H7 (cell line): ENCODE data around the gene RNF157. TPM values are rescaled to one million over a fixed set of nuclear protein-coding genes. Genes with fewer than 3 reads are reported as not detected.

Experiments used
- DNase-seq: peaks from one replicate; pipeline ENCODE4 v3.0.0; 2012
- H3K27me3 ChIP-seq: 2 replicates; pipeline ENCODE4 v1.6.0; 2011; ENCODE audit warnings: mild to moderate bottlenecking, low read length; ENCODE audit not compliant: control insufficient read depth, insufficient read depth
- H3K36me3 ChIP-seq: replicated peaks from 2 replicates; pipeline ENCODE4 v1.5.1; 2011; ENCODE audit warnings: low read length; ENCODE audit not compliant: control insufficient read depth, insufficient read depth
- H3K4me3 ChIP-seq: 2 replicates; pipeline ENCODE4 v1.5.1; 2011; ENCODE audit warnings: low read depth, mild to moderate bottlenecking, control low read depth, low read length, moderate library complexity; ENCODE audit not compliant: insufficient read depth
- total RNA-seq: library from RNA; depleted of rRNA; stranded (reverse); fragments of >200 nt; shearing (Covaris generic); gene quantifications from 2 replicates; pipeline ENCODE4 v1.2.3, GENCODE V29; 2014; rRNA removed

Gene RNF157
- total RNA-seq, result 4.2 and 5.6 TPM in 2 replicates

DNA sequence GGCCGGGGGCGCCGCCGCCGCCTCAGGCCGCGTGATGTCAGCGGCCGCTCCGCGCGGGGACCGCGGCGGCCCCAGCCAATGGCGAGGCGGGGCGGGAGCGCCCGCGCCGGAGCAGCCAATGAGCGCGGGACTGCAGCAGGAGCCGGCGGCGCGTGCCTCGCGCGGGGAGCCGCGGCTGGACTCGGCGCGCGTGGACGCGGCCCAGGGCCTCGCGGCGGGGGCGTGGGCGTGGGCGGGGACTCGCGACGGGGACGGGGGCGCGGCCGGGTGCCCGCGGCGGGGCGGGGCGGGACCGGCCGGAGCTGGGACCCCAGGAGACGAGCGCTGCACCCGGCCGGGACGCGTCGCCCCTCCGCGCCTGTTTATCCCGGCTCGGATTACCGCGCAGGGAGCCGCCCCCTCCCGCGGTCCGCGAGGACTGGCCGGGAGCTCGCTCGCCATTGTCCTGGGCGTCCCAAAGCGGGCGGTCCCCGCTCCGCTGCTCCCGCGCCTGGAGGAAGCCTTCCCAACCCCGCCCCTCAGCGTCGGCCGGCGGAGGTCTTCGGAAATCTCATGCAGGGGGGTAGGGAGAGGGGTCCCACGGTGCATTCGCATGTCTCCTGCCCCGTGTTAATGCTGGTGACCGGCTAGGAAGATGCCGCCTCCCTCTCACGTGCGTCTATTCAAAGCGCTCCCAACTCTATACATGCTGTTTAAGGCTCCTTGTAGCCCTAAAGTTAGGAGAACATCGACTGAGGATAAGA is at the start of gene RNF157:
Gene RNF157, minus strand, starts transcription at position 33 of the 743 bp plus-strand sequence. CDS start 253 bp downstream, outside the sequence.
- Histone ChIP-seq H3K36me3 (no peaks in the 10 kb centered on the region), H3K4me3 (peak within 1 kb of the TSS; percentile 46), H3K27me3 (peaks cover 42% of the 10 kb centered on the region)
- peak; percentile 93 for DNase-seq

DNA sequence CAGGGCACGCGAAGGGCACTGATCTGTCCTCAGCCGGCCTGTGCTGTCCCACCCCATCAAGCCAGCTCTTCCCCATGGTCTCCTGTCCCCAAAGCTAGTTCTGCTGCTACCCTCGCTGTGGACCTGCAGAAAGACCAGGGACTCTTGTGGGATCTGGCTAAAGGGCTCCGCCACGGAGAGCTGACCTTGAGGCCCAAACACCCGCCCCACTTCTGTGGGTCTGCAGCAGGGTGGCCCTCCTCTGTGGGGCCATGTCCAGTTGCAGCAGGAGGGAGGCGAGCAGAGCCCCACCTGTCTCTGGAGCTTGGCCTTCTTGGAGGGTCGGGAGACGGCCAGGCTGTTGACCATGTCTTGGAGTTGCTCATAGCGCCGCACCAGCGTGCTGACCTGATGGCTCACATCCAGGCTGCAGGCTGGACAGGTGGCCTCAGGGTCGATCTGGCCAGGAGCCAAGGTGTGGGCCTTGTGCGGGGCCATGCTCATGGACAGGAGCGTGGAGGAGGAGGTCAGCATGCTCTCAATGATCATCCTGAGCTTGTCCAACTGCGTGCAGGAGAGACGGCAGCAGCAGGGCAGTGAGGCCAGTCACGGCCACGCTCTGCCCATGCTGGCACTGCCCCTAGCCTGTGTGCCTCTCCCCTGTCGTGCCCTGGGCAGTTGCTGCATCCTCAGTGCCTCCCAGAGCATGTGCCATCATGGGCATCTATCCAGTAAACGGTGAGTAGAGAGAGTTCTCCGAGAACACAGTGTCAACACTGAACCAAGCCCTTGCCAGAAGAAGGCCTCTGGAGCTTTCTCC is 41.5 kb upstream of the RNF157 start:
- Histone ChIP-seq H3K27me3 (no peaks in the 10 kb centered on the region), H3K36me3 (no peaks in the 10 kb centered on the region), H3K4me3 (no peak overlapping the region)
- DNase-seq, result peak; percentile 35

DNA sequence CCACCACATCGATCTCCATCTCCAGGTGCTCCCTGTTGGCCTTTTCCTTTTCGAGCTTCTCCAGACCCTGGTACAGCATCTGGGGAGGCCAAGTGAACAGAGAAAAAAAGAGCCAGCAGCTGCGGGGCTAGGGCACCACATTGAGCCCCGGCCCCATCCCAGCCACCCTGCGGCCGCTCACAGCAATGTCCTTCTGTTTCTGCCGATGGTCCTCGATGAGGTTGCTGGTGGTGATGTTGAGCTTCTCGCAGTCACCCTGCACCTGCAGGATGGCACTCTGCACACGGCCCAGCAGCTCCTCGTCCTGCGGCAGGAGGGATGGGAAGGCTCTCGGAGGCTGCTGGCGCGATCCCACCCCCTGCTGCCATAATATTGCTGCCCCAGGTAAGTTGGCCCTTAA is 40.4 kb upstream of the RNF157 start:
- Histone ChIP-seq H3K27me3 (no peaks in the 10 kb centered on the region), H3K36me3 (no peaks in the 10 kb centered on the region), H3K4me3 (no peak overlapping the region)
- DNase-seq, result peak; percentile 54

DNA sequence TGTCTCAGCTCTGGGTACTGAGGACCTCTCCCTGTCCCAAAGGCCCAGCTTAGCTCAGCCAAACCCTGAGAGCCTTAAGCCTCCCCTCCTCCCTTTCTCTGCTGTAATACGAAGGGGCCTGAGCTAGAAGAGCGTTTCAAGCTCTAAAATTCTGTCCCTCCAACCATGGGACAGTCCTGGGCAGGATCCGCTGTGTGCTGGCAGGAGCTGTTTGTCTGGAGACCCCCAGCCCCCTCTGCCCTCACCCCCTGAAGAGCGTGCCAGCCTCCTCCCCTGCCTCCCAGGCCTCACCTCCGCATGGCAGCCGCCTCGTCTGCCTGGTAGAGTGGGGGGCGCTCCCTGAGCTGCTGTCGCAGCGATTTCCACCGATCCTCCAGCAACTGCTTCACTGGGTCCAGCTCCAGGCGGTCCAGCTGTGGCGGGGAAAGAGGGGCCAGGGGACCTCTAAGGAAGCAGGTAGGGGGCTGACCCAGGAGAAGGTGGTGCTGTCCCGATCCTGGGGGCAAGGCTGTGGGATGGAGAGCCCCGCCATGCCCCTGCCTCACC is 39.5 kb upstream of the RNF157 start:
- Histone ChIP-seq H3K36me3 (no peaks in the 10 kb centered on the region), H3K4me3 (no peak overlapping the region), H3K27me3 (no peaks in the 10 kb centered on the region)
- no peak for DNase-seq

DNA sequence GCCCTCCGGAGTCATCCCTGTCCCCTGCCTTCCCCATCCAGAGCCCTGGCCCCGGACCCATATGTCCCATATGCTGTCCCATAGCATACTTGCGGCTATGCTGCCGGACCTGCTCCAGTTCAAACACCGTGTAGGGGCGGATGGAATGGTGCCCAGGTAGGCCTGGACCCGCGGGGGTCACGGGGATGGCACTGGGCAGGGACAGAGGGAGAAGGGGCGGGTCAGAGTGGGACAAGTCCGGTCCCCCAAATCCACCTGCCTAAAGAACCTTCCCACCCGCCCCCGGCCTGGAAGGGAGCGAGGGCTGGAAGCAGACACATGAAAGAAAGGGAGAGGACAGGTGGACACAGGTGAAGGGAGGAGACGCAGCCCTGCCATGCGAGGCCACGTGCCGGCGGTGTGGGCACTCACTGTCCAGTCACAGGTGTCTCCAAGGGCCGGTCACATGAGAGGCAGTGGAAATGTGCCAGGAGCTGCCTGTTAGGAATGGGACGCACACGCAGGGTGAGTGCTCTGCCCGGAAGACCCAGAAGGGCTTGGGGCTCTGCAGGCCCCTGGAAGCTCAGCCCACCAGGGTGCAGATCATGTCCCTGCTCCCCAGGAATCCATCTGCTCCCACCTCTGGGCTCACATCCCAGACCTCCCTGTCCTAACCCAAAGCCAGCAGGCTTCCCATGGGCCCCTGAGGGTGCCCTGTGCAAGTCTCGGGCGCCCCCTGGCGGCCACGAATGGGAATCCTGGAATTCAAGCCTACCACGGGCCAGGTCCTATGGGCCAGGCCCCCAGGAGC is 38.9 kb upstream of the RNF157 start:
- H3K36me3 ChIP-seq, result no peaks in the 10 kb centered on the region
- peak; percentile 98 for DNase-seq
- no peaks in the 10 kb centered on the region for H3K27me3 ChIP-seq
- no peak overlapping the region for H3K4me3 ChIP-seq

DNA sequence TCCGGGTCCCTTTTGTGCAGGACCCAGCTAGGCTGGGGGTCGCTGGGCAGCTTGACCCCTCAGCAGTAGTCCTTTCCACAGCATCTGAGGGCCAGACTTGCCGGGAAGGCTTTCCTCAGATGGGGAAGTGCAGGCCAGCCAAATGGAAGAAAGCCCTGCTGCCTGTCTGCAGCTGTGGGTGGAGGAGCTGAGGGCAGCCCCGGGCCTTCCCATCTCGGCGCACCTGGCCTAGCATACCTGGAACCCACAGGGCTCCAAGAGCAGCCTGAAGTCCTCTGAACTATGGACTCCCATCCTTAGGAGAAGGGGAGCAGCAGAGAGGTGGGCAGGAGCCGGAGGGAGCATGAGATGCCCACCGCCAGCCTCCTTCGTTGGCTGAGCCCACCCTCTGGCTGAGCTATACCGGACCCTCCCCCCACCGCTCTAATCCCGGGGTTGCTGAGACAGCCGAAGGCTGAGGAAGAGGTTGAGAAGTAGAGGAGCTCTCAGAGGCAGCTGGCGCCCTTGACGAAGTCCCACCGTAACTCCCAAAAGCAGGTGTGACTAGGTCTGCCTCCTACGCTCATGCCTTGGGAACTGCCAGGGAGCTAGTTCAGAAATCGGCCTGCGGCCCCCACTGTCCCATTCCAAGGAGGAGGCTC is 38.1 kb upstream of the RNF157 start:
- Histone ChIP-seq H3K27me3 (no peaks in the 10 kb centered on the region), H3K36me3 (no peaks in the 10 kb centered on the region), H3K4me3 (no peak overlapping the region)
- peak; percentile 49 for DNase-seq

DNA sequence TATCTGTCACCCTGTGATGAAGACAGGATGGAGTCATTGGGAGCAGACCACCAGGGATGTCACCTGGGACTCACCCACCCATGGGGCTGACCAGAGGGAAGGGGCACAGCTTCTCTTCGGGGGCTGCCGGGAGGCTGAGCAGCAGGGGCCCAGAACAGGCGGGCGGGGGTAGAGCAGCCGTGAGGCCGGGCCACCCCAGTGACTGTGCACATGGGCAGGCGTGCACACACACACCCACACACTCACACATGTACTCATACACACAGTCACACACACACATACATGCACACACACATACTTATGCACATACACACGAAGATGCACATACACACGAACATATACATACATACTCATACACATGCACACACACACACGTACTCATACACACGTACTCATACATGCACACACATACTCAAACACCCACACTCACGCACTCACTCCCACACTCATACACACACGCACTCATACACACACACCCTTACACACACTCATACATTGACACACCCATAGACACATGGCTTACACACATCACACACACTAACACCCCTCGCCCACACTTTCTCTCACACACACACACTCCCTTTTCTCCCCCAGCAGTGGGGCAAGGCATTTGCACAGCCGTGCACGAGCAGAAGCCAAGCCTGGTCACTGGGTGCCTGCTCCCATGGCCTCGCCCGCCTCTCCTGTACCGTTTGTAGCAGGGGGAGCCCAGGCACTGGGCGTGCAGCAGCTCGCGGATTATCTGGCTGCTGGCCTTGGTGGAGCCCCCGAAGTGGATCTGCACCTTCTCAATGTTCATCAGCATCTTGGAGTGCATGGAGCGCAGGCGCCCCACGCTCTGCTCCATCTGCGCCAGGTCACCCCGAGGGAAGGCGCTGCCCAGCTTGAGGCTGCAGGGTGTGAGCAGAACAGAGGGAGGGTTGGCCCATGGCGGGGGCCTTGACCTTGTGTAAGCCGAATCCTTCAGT is 37.3 kb upstream of the RNF157 start:
- Histone ChIP-seq H3K36me3 (no peaks in the 10 kb centered on the region), H3K4me3 (no peak overlapping the region), H3K27me3 (no peaks in the 10 kb centered on the region)
- peak; percentile 37 for DNase-seq

DNA sequence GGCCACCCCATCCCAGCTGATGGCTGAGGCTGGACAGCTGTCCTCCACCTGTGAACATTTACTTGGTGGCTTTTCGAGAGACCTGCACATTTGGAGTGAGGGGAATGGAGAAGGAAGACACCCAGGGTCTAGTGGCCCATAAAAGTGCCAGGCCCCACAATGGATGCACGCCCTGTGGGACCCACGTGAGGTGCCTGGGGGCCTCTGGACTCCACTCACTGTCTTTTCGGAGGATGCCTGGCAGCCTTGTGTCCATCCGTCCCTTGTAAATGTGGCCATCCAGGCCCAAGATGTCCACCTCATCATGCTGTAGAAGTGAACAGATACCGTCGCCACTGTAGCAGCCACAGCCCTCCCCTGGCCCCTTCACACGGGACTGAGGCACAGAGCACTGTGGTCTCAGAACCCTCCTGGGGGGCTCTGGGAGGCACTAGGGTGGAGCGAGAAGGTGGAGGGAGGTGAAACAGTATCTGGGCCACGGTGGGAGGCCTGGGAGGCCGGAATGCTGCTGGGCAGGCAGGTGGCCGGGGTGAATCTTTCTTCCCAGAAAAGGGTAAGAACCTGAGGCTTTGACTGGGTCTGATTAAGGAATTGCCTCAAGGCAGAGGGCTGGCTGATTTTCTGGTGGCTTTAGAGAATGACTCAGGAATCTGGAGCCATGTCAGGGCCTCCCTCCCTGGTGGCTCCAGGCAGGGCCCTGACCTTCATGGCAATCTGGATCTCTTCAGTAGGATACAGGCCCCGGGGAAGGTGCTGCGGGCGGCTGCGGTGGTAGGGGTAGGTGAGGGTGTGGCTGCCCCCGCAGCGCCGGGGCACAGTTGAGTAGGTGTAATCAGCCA is 36.4 kb upstream of the RNF157 start:
- Histone ChIP-seq H3K36me3 (no peaks in the 10 kb centered on the region), H3K4me3 (no peak overlapping the region)
- peak; percentile 48 for DNase-seq

DNA sequence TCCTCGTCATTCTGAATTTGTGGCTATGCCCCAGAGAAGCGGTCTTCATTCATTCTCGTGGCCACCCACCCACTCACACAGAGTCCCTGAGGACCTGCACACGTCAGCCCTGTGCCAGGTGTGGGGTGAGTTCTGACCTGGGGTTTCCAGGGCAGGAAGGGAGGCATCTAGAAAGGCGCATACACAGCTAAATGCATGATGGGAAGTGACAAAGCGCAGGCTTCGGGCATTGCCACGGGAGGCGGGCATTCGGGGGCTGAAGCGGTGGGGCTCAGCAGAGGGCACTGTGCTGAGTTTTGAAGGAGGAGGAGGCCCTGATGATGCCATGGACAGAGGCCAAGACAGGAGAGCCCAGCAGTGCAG is 35.8 kb upstream of the RNF157 start:
- peak; percentile 37 for DNase-seq
- H3K27me3 ChIP-seq, result no peaks in the 10 kb centered on the region

More for the DNA sequence above, 36.4 kb upstream of the RNF157 start:
- H3K27me3 ChIP-seq, result no peaks in the 10 kb centered on the region

DNA sequence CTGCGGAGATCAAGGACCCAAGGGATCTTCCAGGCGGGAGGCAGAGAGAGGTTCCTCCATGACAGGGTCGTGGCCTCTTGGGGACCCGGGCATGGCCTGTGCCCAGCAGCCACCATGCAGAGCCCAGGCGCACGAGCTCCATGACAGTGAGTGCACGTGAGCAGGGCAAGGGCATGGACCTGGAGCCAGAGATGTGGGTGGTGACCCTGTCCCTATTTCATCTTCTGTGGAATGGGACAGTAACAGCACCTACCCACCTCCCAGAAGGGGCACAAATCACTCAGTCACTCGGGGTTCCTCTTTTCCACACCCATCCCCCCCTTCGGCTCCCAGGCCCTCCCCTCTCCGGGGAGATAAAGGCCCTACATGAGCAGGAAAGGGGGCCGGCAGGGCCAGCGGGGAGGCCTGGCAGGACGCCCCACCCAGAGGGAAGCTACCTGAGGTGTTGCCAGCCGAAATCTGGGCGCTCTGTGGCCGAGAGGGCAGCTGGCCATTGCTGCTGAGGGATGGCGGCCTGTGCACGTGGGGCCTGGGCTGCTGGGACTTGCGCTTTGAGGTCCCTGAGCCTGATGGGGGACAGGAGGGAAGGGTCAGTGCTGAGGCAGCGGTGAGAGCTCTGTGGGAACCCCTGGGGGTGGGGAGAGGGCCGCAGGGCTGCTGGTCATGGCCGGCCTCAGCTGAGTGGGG is 35.2 kb upstream of the RNF157 start:
- Histone ChIP-seq H3K36me3 (peaks cover 1% of the 10 kb centered on the region; the same call in 1 of the 2 replicates), H3K27me3 (no peaks in the 10 kb centered on the region)

More for the DNA sequence above, 35.8 kb upstream of the RNF157 start:
- Histone ChIP-seq H3K4me3 (no peak overlapping the region), H3K36me3 (no peaks in the 10 kb centered on the region)

DNA sequence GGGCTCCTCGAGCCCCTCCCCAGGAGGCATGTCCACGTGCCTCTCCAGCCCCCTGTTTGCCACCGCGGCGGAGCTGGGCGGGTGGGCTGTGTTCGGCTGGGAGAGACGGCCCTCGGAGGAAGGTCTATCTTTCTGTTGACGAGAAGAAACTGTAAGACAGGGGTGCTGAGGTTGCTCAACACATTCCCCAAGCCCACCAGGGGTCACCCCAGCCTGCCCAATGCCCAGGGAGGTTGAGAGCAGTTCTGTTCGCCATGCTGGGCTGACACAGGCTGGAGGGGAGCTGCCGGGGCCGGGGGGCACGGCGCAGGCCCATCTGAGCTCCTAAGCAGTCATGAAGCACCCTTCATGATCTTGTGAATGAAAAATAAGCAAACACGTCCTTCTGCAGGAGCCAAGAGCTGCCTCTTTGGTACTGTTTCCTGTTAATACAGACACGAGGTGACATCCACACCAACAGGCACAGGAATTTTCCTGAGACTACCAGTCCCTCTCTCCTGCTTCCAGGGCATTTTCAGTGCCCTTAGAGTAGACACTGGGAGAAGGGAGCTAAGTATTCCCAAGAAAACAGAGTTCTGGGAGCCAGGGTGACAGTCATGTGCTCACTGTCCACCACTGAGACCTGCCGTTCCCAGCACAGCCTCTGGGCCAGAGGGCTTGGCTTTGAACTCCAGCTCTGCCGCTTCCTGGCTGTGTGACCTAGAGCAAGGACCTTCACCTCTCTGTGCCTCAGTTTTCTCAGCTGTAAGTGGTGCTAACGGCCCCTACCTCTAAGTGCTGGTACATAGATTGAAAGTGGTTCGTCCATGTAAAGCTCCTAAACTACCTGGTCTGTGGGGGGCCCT is 34.0 kb upstream of the RNF157 start:
- H3K4me3 ChIP-seq, result no peak overlapping the region
- DNase-seq, result no peak
- peaks cover 1% of the 10 kb centered on the region; the same call in 1 of the 2 replicates for H3K36me3 ChIP-seq
- no peaks in the 10 kb centered on the region for H3K27me3 ChIP-seq

More for the DNA sequence above, 35.2 kb upstream of the RNF157 start:
- no peak overlapping the region for H3K4me3 ChIP-seq
- peak; percentile 50 for DNase-seq
